Thyroid gland (tissue), 4 donors: ENCODE data around the gene GTPBP4.

Experiments used
- POLR2A ChIP-seq, 2 donors: fragments of 450-650 bp; IDR thresholded peaks; one replicate each; pipeline ENCODE4 v1.6.1; 2017; ENCODE audit warnings: antibody characterized with exemption in 2 of 2, mild to moderate bottlenecking in 2 of 2, moderate library complexity in 1 of 2
- TF ChIP-seq, protein P1 (sequence below), 6 experiments: fragments of 200-600 bp in 3 of 6; fragments of 450-650 bp in 3 of 6; sonication (generic) in 3 of 6; IDR thresholded peaks; one replicate each; pipeline ENCODE4 v1.5.1; 2016 to 2019; ENCODE audit warnings: antibody characterized with exemption in 6 of 6, mild to moderate bottlenecking in 2 of 6, inconsistent platforms in 1 of 6, moderate library complexity in 1 of 6

DNA sequence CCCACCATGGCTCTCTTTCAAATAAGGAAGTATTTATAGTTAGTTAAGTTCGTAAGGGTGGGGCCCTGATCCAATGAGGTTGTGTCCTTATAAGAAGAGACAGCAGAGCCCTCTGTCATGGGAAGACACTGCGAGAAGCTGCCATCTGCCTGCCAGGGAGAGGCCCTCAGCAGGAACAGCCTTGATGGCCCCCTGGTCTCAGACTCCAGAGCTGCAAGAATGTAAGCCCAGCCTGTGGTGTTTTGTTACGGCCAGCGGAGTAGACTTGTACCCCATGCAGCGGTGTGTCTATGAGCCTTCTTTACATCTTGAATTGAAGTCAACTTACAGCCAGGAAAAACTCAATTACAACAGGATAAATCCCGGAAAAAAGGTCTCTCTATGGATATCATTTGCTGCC is 42.5 kb upstream of the GTPBP4 start:
- TF ChIP-seq, protein P1, sequence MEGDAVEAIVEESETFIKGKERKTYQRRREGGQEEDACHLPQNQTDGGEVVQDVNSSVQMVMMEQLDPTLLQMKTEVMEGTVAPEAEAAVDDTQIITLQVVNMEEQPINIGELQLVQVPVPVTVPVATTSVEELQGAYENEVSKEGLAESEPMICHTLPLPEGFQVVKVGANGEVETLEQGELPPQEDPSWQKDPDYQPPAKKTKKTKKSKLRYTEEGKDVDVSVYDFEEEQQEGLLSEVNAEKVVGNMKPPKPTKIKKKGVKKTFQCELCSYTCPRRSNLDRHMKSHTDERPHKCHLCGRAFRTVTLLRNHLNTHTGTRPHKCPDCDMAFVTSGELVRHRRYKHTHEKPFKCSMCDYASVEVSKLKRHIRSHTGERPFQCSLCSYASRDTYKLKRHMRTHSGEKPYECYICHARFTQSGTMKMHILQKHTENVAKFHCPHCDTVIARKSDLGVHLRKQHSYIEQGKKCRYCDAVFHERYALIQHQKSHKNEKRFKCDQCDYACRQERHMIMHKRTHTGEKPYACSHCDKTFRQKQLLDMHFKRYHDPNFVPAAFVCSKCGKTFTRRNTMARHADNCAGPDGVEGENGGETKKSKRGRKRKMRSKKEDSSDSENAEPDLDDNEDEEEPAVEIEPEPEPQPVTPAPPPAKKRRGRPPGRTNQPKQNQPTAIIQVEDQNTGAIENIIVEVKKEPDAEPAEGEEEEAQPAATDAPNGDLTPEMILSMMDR (IDR thresholded peaks at IDR 0.05), result no peak
- no peak for TF ChIP-seq POLR2A (IDR thresholded peaks at IDR 0.05)
